Astrocyte of the cerebellum (primary cell): ENCODE measurements around the gene SNRNP25.

Experiments
- DNase-seq: peaks from one replicate; pipeline ENCODE4 v3.0.0-alpha.2; 2011; ENCODE audit warnings: low read depth
- H3K4me3 ChIP-seq: 2 replicates; pipeline ENCODE4 v1.5.1; 2011; ENCODE audit warnings: mild to moderate bottlenecking, low read depth, low read length, moderate library complexity
- CTCF ChIP-seq: IDR thresholded peaks from 2 replicates; pipeline ENCODE4 v1.5.1; 2012; ENCODE audit warnings: low read length, low read depth, moderate library complexity, mild to moderate bottlenecking; ENCODE audit errors: missing control alignments
- in situ Hi-C: cut with HindIII; loops from 2 replicates; pipeline ENCODE4 v1.10.0; 2017; ENCODE audit warnings: low sequenced_read_pairs

SNRNP25 gene

DNA sequence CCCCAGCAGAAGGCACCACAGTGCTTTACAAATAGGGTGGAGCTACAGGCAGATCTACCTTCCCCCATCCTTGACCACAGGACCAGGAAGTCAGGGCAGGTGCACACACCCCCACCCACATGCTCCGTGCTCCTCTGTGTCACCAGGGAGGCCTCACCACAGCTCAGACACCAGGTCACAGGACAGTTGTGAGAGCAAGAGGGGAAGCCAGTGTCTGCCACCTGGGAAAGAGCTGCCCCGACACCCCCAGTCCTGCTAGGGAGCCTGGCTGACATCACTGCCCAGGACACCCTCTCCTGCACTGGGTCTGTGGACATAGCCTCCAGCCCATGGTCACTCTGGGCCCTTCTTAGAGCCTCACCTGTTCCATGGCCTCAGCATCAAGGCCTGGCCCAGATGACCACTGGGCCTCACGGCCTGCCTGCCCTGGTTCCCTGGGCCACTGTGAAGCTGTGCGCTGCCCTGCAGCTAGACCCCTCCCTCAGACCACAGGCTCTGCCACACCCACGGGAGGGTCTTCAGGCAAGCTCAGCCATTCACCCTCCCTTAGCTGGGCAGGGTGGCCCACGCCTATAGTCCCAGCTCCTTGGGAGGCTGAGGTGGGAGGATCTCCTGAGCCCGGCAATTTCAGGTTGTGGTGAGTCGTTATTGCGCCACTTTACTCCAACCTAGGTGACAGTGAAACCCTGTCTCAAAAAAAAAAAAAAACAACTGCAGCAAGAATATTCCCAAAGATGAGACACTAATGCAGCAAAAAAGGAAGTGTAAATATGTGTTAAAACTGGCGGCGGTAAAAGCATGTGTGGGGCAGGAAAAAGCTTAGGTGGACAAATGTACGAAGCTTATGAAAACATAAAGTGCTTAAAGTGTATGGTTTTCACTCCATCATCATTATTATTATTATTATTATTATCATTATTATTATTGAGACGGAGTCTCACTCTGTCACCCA is 14.4 kb upstream of the SNRNP25 start:
- in situ Hi-C loops = no loop called here
- H3K4me3 ChIP-seq = no peak overlapping the region
- TF ChIP-seq CTCF = no peak
- no peak for DNase-seq

GRCh38 chr16:41439-42068 is 12.1 kb upstream of the SNRNP25 start:
- DNase-seq = no peak
- TF ChIP-seq CTCF = no peak
- no peak overlapping the region for H3K4me3 ChIP-seq
- in situ Hi-C loops = no loop called here

DNA sequence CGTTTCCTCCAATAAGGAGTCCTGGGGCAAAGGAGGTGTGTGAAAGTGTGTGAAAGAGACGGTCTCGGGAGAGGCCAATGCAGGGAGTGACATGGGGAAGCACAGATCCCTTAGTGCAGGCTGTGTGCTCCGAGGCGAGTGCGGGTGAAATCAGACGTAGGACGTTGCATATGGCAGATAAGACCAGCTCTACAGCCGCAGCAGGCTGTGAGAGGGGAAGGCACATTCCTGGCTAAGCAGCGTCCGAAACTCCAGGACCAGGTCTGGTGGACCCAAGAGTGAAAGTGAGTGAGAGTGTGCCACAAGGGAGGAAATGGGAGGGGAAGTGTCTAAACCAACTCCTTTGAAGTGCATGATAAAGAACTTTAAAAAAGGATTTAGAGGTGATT is 11.6 kb upstream of the SNRNP25 start:
- no peak for TF ChIP-seq CTCF
- no peak for DNase-seq
- in situ Hi-C loops = no loop called here
- no peak overlapping the region for H3K4me3 ChIP-seq

DNA sequence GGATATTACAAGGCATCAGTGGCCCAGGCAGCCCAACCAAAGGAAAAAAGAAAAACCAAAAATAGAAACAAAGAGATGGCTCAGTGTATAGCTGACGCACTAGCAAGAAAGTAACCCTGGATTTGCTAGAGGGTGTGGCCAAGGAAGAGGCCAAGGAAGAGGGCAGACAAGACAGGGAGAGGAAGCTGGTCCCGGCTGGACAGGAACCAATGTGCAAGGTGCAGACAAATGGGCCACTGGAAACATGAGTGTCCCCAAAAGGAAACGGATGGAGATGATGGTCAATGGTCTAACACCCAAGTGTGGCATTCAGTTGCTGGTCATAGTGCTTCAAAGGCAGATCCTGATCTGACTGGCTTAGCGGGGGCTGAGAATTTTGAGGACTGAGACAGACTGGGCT is 10.9 kb upstream of the SNRNP25 start:
- no peak for TF ChIP-seq CTCF
- DNase-seq = no peak
- in situ Hi-C loops = no loop called here
- H3K4me3 ChIP-seq = no peak overlapping the region

- H3K4me3 ChIP-seq = no peak overlapping the region
- DNase-seq = no peak
- TF ChIP-seq CTCF = no peak
- in situ Hi-C loops = no loop called here
Measured at GRCh38 chr16:43294-43693, 10.3 kb upstream of the SNRNP25 start.

GRCh38 chr16:44655-45054 is 9.0 kb upstream of the SNRNP25 start:
- in situ Hi-C loops = no loop called here
- no peak overlapping the region for H3K4me3 ChIP-seq
- no peak for TF ChIP-seq CTCF
- no peak for DNase-seq
